Measurements from ENCODE around the gene BTG4. TPM values are rescaled to one million over a fixed set of nuclear protein-coding genes. Genes with fewer than 3 reads are reported as not detected.

Gene BTG4
- total RNA-seq, 3 donors from 2014 or later (not counting 1 experiment from before 2014, with no cell fraction given): not detected

DNA sequence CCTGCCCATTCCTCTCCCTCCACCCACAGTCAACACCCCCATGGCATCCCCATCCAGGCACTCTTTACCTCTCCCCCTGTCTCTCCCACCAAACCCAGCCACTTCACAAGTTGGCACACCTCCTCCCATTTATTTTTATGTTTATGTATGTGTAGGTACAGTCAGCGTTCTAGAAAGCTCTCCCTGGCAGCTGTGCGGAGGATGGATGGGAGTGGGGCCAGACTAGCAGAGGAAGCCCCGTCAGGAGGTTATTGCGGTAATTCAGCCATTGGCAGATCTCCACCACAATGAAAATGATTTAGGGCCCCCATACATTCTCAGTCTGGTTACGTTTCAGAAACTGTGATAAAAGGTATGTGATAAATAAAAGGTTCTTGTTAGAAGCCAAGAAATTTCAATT, 51.3 kb downstream of the BTG4 start:
- intact Hi-C loops (cut with micrococcal nuclease): no loop called here
- no peak overlapping the region for H3K4me3 Mint-ChIP-seq
- Histone ChIP-seq H3K27ac (ENCODE audit: low read length) (no peak overlapping the region), H3K4me1 (ENCODE audit: control insufficient read depth, insufficient read depth, low read length) (no peaks in the 10 kb centered on the region), H3K27me3 (ENCODE audit: control insufficient read depth, insufficient read depth, low read length) (no peaks in the 10 kb centered on the region), H3K4me3 (ENCODE audit: low read length) (no peak overlapping the region), H3K36me3 (ENCODE audit: control insufficient read depth, insufficient read depth, low read length) (no peaks in the 10 kb centered on the region), H3K9me3 (ENCODE audit: control insufficient read depth, insufficient read depth, low read length) (no peaks in the 10 kb centered on the region)
- no peak overlapping the region for H3K27ac Mint-ChIP-seq
- ATAC-seq (no peak), DNase-seq (no peak)
- no peaks in the 10 kb centered on the region for H3K4me1 Mint-ChIP-seq
- H3K27me3 Mint-ChIP-seq (ENCODE audit: low read depth in 2 of 2): peaks cover 10 to 19% of the 10 kb centered on the region in 2 donors
- no peaks in the 10 kb centered on the region for H3K9me3 Mint-ChIP-seq
- TF ChIP-seq, protein P1, sequence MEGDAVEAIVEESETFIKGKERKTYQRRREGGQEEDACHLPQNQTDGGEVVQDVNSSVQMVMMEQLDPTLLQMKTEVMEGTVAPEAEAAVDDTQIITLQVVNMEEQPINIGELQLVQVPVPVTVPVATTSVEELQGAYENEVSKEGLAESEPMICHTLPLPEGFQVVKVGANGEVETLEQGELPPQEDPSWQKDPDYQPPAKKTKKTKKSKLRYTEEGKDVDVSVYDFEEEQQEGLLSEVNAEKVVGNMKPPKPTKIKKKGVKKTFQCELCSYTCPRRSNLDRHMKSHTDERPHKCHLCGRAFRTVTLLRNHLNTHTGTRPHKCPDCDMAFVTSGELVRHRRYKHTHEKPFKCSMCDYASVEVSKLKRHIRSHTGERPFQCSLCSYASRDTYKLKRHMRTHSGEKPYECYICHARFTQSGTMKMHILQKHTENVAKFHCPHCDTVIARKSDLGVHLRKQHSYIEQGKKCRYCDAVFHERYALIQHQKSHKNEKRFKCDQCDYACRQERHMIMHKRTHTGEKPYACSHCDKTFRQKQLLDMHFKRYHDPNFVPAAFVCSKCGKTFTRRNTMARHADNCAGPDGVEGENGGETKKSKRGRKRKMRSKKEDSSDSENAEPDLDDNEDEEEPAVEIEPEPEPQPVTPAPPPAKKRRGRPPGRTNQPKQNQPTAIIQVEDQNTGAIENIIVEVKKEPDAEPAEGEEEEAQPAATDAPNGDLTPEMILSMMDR (IDR thresholded peaks at IDR 0.05): no peak
- no peaks in the 10 kb centered on the region for H3K36me3 Mint-ChIP-seq
- 47% methylated on average over 5 of the region's 5 CpGs for WGBS (ENCODE audit: insufficient coverage)

DNA sequence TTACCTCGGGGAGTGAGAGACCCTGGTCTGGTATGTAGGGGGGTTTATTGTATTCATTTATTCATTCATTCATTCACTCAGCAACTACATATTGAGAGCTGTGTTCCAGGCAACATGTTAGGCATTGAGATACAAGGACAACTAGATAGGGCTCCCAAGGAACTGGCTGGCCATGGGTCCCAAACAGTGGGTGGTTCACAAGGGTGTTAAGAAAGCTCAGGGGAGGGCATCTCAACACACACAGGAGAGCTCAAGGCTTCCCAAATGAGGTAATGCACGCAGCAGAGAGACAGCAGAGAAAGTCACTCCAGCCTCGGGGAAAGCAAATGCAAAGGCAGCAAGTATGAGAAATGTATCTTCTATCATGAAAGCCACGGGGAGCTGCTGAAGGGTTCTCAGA, 51.8 kb downstream of the BTG4 start:
- TF ChIP-seq, protein P1 (IDR thresholded peaks at IDR 0.05): no peak
- ATAC-seq (no peak), DNase-seq (no peak)
- Mint-ChIP-seq H3K27ac (no peak overlapping the region), H3K4me3 (no peak overlapping the region), H3K9me3 (no peaks in the 10 kb centered on the region), H3K36me3 (no peaks in the 10 kb centered on the region), H3K4me1 (no peaks in the 10 kb centered on the region), H3K27me3 (ENCODE audit: low read depth in 2 of 2) (peaks cover 10 to 19% of the 10 kb centered on the region in 2 donors)
- no peaks in the 10 kb centered on the region for H3K27me3 ChIP-seq (ENCODE audit: control insufficient read depth, insufficient read depth, low read length)
- intact Hi-C loops (cut with micrococcal nuclease): no loop called here
- no peak overlapping the region for H3K27ac ChIP-seq (ENCODE audit: low read length)
- H3K4me1 ChIP-seq (ENCODE audit: control insufficient read depth, insufficient read depth, low read length): no peaks in the 10 kb centered on the region
- WGBS (ENCODE audit: insufficient coverage): 67% methylated on average over 2 of the region's 4 CpGs
- no peaks in the 10 kb centered on the region for H3K9me3 ChIP-seq (ENCODE audit: control insufficient read depth, insufficient read depth, low read length)
- H3K4me3 ChIP-seq (ENCODE audit: low read length): no peak overlapping the region
- no peaks in the 10 kb centered on the region for H3K36me3 ChIP-seq (ENCODE audit: control insufficient read depth, insufficient read depth, low read length)

DNA sequence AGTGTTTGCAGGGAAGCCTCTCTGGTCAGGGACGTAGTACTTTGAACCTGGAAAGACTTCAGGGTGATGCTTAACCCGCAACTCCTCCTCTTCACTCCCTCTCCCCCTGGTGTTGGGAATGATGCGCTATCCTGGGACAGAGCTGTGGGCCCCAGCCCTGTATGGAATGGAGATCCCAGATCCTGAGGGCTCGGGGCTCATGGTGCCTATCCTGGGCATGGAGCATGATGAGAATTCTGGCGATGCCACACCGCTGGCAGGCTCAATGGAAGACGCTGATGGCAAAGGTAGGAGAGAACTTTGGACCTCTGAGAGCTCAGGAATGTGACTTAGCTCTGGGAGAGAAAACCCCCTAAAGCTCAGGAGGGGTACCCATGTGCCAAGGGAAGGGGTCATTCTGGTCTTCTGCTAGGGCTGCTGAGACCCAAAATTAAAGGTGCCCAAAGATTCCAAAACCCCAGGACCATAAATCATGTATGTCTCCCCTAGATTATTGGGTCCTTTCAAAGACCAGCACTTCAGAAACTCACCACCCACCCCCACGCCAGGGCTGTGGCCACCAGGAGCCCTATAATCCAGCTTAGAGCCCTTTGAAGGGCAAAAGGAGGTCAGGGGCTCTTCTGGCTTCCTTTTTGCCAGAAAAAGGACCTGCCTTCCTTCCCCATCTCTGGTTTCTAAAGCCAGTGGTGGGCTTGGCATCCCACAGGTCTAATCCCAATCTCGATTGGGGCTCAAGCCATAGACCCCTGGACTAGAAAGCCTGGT, 52.5 kb downstream of the BTG4 start:
- no peaks in the 10 kb centered on the region for H3K9me3 Mint-ChIP-seq
- TF ChIP-seq, protein P1 (IDR thresholded peaks at IDR 0.05): no peak
- Histone ChIP-seq H3K4me3 (ENCODE audit: low read length) (no peak overlapping the region), H3K36me3 (ENCODE audit: control insufficient read depth, insufficient read depth, low read length) (no peaks in the 10 kb centered on the region), H3K27ac (ENCODE audit: low read length) (no peak overlapping the region), H3K4me1 (ENCODE audit: control insufficient read depth, insufficient read depth, low read length) (no peaks in the 10 kb centered on the region), H3K9me3 (ENCODE audit: control insufficient read depth, insufficient read depth, low read length) (no peaks in the 10 kb centered on the region), H3K27me3 (ENCODE audit: control insufficient read depth, insufficient read depth, low read length) (no peaks in the 10 kb centered on the region)
- intact Hi-C loops (cut with micrococcal nuclease): no loop called here
- DNase-seq (no peak), ATAC-seq (no peak)
- 85% methylated on average over 8 of the region's 9 CpGs for WGBS (ENCODE audit: insufficient coverage)
- no peak overlapping the region for H3K4me3 Mint-ChIP-seq
- no peaks in the 10 kb centered on the region for H3K4me1 Mint-ChIP-seq
- H3K36me3 Mint-ChIP-seq: no peaks in the 10 kb centered on the region
- H3K27ac Mint-ChIP-seq: no peak overlapping the region
- H3K27me3 Mint-ChIP-seq (ENCODE audit: low read depth in 2 of 2): peaks cover 10 to 16% of the 10 kb centered on the region in 2 donors
